Kidney epithelial cell (primary cell): Measurements from ENCODE around the gene MYH7. TPM values are rescaled to one million over a fixed set of nuclear protein-coding genes. Genes with fewer than 3 reads are reported as not detected.

Experiments
- DNase-seq: peaks from one replicate; pipeline ENCODE4 v3.0.0-alpha.2; 2010; ENCODE audit warnings: low read depth
- H3K27me3 ChIP-seq: 2 replicates; pipeline ENCODE4 v1.6.0; 2011; ENCODE audit warnings: low read length; ENCODE audit not compliant: control insufficient read depth, insufficient read depth
- H3K36me3 ChIP-seq: 2 replicates; pipeline ENCODE4 v1.5.1; 2011; ENCODE audit warnings: low read length; ENCODE audit not compliant: control insufficient read depth, insufficient read depth
- H3K4me3 ChIP-seq: 2 replicates; pipeline ENCODE4 v1.5.1; 2011; ENCODE audit warnings: low read depth, mild to moderate bottlenecking, control low read depth, low read length
- CTCF ChIP-seq: IDR thresholded peaks from 2 replicates; pipeline ENCODE4 v1.5.1; 2011; ENCODE audit warnings: mild to moderate bottlenecking, moderate library complexity, low read length, control low read depth, inconsistent platforms; ENCODE audit not compliant: insufficient read depth, poor library complexity, severe bottlenecking
- total RNA-seq: library from RNA; depleted of rRNA; stranded (reverse); fragments of >200 nt; gene quantifications from 2 replicates; pipeline ENCODE4 v1.2.3, GENCODE V29; 2015

MYH7 gene
- total RNA-seq, 1 donor from 2014 or later = not detected

DNA sequence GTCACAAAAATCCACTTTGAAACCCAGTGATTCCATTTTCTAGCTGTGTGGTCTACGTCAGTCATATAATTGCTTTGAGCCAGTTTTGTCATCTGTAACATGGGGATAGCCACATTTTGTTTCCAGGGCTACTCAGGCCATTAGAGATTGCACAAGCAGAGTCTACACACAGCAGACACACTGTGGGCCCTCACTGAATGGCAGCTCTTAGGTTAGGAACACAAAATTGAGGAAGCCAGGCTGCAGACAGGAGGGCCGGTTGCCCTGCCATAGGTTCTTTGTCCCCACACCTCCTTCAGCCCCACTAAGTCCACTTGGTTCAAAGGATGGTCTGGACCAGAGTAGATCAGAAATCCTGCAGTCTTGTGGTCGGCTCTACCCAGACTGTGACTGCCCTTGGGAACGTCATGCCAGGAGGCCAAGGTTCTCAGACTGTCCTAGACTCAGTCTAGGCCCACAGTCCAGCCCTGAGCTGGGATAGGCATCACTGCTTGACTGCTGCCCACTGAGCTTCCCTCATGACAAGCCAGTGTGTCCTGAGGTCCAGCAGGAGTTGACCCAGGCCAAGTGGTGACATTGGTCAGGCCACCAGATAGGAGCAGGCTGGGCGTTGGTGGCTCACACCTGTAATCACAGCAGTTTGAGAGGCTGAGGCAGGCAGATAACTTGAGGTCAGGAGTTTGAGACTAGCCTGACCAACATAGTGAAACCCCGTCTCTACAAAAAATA is 3.8 kb upstream of the MYH7 start:
- DNase-seq = no peak
- no peak overlapping the region for H3K4me3 ChIP-seq
- no peaks in the 10 kb centered on the region for H3K36me3 ChIP-seq
- no peak for TF ChIP-seq CTCF
- peaks cover 3% of the 10 kb centered on the region for H3K27me3 ChIP-seq

GRCh38 chr14:23438101-23438971 is 2.9 kb upstream of the MYH7 start:
- Histone ChIP-seq H3K36me3 (no peaks in the 10 kb centered on the region), H3K27me3 (peaks cover 3% of the 10 kb centered on the region), H3K4me3 (no peak overlapping the region)
- no peak for DNase-seq
- no peak for TF ChIP-seq CTCF

GRCh38 chr14:23437133-23438100 is 2.0 kb upstream of the MYH7 start:
- Histone ChIP-seq H3K27me3 (peaks cover 3% of the 10 kb centered on the region), H3K4me3 (no peak overlapping the region), H3K36me3 (no peaks in the 10 kb centered on the region)
- no peak for DNase-seq
- TF ChIP-seq CTCF = no peak

DNA sequence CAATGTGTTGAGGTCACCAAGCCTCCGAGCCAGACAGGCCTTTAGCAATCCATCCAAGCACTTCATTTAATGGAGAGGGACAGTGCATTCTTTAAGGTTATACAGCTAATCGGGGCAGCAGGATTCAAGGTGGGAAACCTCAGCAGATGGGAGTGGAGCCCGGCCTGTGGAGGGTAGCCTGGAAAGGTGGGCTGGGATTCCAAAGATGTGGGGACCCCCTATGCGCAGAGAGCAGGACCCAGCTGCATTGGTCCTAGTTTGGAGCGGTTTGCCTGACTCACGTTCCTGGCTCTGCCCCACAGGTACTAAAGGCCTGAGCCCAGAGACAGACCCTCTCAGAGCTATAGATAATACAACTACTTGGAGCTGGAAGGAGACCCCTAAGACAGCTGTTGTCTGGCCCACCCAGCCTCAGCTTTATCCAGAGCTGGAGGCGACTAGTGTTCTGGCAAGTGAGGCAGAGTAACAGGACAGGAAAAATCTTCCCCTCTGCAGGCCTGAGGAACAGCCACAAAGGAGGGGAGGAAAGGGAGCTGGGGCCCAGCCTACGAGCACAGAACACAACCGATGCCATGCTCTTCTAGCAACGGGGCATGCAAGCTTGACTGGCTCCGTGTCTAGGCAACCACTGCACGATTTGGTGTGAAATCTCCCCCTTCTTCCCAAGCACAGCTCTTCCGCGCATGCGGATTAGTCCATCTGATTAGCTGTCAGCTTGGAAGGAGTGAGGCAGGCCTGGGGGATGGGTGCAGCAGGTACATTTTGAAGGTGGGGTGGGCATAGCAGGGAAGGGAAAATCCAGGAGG is 1.1 kb upstream of the MYH7 start:
- Histone ChIP-seq H3K4me3 (no peak overlapping the region), H3K36me3 (no peaks in the 10 kb centered on the region), H3K27me3 (peaks cover 3% of the 10 kb centered on the region)
- no peak for TF ChIP-seq CTCF
- peak; percentile 34 for DNase-seq
